Measurements from ENCODE around the gene TXNRD1. TPM values are rescaled to one million over a fixed set of nuclear protein-coding genes. Genes with fewer than 3 reads are reported as not detected.

The TXNRD1 gene
- total RNA-seq, 1 experiment from 2014 or later: 396 TPM

DNA sequence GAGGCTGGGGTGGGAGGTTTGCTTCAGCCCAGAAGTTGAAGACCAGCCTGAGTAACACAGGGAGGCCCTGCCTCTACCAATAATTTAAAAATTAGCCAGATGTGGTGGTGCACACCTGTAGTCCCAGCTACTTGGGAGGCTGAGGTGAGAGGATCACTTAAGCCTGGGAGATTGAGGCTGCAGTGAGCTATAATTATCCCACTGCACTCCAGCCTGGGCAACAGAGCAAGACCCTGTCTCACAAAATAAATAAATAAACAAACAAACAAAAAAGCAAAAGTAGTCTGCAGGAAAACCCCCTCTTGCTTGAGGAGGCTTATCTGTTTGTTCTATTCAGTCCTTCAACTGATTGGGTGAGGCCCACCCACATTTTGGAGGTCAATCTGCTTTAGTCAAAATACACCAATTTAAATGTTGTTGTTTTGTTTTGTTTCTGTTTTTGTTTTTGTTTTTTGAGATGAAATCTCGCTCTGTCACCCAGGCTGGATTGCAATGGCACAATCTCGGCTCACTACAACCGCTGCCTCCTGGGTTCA, 24.9 kb upstream of the TXNRD1 start:
- DNase-seq (ENCODE audit: low read depth): no peak

DNA sequence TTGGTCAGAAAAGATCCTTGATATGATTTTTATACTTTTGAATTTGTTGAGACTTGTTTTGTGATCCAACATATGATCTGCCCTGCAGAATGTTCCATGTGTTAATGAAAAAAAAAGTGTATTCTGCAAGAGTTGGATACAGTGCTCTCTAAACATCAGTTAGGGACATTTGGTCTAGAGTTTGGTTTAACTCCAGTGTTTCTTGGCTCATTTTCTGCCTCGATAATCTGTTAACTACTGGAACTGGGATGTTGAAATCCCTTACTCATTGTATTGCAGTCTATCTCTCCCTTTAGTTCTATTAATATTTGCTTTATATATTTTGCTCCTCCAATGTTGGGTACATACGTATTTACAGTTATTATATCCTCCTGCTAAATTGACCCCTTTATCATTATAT, 18.3 kb upstream of the TXNRD1 start:
- no peak for DNase-seq (ENCODE audit: low read depth)

DNA sequence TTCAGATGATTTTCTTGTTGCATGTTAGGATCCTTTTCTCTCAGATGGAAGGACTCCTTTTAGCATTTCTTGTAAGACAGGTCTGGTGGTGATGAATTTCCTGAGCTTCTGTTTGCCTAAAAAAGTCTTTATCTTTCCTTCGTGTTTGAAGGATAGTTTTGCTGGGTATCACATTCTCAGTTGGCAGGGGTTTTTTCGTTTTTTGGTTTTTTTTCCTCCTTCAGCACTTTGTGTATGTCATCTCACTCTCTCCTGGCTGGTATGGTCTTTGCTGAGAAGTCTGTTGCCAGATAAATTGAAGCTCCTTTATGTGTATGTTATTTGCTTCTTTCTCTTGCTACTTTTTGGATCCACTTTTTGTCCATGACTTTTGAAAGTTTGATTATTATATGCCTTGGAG, 15.6 kb upstream of the TXNRD1 start:
- no peak for DNase-seq (ENCODE audit: low read depth)

DNA sequence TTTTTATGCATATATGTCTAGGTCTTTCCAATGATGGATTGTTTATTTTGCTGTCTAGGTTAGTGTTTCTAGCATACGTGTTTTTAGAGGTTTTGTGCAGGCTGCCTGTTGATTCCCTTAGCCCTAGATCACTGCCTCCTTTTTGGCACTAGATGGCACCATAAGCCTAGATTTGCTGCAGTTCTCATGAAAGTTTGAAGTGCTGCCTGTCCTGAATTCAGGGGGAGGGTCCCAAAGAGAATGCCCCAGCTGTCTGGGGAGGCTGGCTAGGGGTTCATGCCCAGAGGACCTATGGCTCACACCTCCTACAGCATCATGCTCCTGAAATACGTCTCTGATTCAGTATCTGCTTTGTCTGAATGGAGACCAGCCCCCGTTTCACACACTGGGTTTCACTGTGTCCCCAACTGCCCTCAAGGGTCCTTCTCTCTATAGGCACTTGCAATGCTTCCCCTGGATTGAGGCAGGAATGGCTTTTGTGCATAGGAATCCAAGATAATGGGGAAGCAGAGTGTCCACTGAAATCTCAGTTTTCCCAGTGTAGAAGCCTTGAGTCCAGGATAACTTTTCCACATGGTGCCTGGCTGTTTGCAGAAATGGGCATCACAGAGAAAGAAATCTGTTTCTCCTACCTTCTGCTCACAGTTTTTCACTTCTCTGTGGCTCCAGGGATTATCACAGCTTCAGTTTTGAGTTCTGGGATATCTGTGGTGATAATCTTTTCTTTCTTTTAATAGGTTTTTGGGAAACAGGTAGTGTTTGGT, 14.2 kb upstream of the TXNRD1 start:
- DNase-seq (ENCODE audit: low read depth): peak; percentile 63

DNA sequence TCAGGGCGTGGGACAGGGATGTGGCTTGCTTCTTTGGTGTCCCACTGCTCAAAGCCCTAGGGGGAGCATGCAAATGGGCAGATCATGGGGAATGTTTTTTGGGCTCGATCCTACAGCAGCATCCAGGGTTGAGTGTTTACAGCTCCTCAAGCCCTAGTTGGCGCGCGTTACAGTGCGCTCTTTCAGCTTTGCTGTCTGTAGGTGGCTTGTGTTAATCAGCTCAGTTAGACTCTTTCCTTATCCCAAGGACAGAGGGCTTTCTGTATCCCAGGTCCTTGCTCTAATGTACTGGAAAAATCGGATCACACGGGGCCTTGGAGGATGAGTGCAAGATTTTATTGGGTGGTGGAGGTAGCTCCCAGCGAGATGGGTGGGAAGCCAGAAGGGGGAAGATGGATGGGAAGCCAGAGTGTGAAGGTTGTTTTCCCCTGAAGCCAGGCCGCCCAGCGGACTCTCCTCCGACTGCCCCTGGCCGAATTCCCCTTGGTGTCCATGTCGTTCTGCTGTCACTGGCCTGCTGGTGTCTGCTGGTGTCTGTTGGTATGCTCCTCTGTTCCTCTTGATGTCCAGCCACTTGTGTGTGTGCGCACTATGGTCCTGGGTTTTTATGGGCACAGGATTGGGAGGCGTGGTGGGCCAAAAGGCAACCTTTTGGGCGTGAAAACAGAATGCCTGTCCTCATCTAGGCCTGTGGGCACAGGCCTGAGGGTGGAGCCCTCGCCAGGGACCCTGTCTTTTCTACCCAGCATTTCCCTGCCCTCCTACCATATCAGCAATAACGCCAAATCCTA, 10.7 kb upstream of the TXNRD1 start:
- DNase-seq (ENCODE audit: low read depth): no peak

DNA sequence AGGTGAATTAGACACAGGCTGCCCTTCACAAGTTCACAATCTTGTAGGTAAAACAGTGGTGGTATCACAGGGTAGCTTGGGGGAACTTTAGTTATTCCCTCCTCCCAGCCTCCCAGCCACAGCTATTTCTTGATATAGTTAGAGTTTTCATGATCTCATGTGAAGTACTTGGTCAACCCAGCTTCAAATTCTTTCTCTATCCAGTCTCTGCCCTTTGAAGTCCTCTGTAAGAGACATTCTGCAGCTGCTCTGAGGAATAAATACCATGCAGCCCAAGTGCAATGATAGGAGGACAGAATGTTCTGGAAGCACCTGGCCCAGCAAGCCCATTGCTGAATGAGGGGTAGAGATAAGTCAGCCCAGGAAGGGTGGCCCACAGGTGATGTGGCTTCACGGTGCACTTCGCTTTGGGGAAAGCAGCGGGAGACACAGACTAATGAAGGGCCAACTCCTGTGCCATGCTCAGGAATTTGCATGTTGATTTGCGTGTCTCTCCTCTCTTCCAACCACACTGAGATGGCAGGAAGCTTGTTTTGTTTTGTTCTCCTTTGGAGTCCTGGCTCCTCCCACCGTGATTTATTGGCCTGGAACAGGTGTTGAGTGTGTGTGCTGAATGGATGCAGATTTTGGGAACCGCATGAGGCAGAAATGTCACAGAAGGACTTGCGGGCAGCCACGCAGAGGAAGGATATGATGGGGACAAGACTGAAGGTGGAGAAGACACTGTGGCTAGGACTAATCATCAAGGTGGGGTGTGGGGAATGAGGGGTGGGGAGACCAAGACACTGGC, 8.0 kb upstream of the TXNRD1 start:
- no peak for DNase-seq (ENCODE audit: low read depth)

DNA sequence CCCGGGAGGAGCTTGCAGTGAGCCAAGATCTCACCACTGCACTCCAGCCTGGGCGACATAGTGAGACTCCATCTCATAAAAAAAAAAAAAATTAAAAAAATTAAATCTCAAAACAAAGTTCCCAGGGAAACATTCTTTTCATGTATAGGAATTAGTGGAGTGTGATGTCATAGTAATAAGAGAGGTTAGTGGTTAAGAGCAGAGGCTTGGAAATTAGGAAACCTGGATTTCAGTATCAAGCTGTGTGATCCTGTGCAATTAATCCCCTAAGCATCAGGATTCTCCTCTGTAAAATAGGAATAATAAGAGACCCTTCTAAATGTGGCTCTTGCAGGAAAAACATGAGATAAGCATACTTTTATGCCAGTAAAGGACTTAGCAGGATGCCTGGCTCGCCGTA, 3.1 kb upstream of the TXNRD1 start:
- DNase-seq (ENCODE audit: low read depth): no peak

DNA sequence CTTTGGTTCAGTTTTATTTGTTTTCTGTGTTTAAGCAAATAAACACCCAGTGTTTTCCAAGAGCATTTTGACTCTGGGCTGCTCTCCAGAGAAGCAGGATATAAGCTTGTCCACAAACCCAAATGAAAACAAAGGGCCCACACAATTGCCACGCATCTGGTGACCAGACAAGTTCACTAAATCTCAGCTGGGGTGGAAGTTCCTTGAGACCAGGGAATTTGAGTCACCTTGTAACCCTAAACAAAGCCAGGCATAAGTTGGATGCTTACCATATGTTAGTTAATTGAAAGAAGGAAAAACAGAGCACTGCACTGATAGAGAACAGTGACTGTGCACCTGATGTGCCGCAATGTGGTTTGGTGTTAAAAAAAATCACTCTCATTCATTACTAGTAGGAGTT, 1.6 kb upstream of the TXNRD1 start:
- peak; percentile 44 for DNase-seq (ENCODE audit: low read depth)

DNA sequence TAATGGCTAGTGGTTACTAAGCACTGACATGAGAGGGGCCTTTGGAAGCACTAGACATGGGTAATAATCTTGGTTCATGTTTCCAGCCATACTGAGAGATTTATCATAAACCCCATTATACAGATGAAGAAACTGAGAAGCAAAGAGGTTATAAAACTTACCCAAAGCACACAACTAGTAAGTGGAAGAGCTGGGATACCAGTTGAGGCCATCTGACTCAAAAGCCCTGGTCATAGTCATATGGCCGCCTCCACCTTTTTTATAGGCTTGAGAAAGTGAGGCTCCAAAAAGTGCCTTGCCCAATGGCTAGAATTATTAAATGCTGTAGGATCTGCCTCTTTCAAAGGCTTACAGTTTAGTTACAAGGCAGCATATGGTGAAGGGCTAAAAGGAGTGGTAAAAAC, 944 bp downstream of the TXNRD1 start:
- no peak for DNase-seq (ENCODE audit: low read depth)

DNA sequence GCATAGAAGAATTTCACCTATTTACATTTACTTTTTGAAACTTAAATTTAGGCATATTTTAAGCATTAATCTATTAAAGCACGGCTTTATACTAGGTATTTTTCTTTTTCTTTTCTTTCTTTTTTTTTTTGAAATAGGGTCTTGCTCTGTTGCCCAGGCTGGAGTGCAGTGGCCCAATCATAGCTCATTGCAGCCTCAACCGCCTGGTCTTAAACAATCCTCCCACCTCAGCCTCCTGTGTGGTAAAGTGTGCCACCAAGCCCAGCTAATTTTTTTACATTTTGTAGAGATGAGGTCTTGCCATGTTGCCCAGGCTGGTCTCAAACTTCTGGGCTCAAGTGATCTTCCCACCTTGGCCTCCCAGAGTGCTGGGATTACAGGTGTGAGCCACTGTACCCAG, 2.9 kb downstream of the TXNRD1 start:
- DNase-seq (ENCODE audit: low read depth): peak; percentile 17

DNA sequence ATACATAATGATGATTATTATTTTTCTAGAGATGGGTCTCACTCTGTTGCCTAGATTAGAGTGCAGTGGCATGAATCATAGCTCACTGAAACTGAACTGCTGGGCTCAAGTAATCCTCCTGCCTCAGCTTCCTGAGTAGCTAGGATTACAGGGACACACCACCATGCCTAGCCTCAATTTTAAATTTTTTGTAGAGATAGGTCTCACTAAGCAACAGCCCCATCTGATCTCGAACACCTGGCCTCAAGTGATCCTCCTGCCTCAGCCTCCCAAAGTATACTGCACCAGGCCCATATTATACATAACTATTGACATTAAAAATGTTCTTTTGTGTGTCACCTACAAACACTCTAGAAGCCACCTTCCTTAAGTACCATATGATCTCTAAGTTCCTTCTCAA, 3.4 kb downstream of the TXNRD1 start:
- peak; percentile 73 for DNase-seq (ENCODE audit: low read depth)

DNA sequence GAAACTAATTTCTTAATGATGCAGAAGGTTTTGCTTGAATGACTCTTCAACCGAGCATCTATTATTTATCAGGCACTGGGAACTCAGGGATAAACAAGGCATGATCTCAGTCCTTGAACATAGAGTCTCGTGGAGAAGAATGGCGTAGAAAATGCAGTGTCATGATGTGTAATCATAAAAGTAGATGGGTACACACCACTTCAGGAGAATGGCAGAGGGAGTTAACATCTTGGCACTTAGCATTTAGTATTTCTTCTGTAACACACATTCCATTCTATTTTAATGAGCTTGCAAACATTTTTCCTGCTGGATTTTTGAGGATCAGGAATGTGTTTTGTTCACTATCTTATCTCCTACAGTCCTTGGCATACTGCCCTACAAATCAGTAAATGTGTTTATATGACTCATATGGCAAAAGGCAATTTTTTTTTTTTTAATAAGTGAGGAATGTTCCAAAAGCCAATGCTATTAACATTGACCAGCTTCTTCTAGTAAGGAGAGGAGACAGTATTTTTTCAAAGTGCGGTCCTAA, 3.8 kb downstream of the TXNRD1 start:
- peak; percentile 93 for DNase-seq (ENCODE audit: low read depth)

DNA sequence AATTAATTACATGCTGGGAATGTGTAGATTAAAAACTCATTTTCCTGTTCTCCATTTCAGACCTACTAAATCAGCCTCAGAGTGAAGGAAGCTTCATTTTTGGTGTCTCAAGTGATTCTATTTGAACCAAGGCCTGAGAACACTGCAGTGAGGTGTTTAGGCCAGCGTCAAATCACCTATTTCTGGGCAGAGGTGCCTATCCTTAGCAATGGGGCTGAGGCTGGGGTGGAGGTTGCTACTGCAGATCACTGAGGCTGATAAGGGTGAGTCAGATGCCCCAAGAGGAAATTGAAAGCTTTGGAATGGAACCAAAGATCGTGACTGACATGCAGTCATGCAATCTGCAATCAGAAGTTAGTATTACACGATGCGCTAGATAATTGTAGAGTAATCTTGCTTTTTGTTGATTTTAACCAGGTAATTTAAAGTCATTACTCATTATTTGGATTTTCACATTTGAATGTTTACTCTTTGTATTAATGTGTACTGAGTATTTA, 4.4 kb downstream of the TXNRD1 start:
- DNase-seq (ENCODE audit: low read depth): peak; percentile 92

DNA sequence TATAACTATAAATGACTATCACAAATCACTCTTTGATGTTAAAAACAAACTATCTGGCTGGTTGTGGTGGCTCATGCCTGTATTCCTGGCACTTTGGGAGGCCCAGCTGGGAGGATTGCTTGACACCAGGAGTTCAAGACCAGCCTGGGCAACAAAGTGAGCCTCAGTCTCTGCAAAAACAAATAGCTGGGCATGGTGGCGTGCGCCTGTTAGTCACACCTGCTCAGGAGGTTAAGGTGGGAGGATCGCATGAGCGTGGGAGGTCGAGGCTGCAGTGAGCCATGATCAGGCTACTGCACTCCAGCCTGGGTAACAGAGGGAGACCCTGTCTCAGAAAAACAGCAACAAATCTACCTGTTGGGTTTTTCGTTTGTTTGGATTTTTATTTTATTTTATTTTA, 5.4 kb downstream of the TXNRD1 start:
- DNase-seq (ENCODE audit: low read depth): no peak

DNA sequence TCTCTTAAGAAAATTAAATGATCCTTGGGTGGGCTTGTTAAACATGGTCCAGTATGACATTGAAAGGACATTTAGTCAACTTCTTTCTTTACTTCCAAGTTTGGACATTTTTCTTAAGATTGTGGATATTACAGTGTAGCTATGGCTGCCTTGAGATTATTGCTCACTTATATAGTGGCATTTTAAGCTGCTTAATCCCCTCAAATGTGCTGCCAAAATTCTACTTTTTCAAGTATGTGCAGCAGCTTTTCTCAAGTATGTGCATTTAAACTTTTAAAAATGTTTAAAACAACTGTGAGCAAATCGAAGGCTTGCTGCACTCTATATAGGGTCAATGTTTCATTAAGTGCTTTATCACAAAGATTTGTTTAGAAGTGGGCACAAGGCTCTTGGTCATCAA, 7.4 kb downstream of the TXNRD1 start:
- no peak for DNase-seq (ENCODE audit: low read depth)

DNA sequence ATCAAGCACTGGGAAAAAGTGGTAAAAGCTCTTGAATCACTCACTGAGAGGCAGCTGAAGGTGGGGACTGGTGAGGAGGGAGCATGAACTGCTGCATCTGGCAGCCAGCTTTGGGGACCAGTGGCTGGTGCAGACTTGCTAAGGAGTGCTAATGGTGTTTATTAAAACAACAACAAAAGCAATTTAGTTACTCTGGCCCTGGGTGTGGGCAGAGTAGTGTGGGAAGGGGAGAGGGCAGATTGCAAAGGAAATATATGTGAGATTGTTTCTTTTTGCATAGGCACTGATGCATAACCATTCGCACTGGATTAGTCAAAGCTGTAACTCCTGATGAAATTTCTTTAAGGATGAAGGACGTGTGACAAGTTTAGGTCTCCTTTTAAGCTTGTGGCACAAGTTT, 8.1 kb downstream of the TXNRD1 start:
- no peak for DNase-seq (ENCODE audit: low read depth)

DNA sequence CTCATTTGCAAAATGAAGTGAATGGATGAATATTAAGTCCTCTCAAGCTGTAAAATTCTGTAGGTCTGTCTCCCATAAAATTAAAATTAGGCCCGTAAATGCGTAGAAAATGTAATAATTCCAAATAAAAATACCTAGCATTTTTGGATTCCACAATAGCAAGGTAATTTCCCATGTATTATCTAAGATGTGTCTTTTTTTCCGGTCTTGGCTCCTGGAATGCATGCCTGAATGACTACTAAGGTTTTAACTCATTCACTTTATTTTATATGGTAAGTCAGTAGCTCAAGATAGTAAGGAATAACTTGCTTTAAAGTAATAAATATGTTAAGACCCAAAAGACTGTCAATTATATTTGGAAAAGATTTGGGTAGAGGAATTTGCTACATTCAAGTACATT, 11.1 kb downstream of the TXNRD1 start:
- no peak for DNase-seq (ENCODE audit: low read depth)

DNA sequence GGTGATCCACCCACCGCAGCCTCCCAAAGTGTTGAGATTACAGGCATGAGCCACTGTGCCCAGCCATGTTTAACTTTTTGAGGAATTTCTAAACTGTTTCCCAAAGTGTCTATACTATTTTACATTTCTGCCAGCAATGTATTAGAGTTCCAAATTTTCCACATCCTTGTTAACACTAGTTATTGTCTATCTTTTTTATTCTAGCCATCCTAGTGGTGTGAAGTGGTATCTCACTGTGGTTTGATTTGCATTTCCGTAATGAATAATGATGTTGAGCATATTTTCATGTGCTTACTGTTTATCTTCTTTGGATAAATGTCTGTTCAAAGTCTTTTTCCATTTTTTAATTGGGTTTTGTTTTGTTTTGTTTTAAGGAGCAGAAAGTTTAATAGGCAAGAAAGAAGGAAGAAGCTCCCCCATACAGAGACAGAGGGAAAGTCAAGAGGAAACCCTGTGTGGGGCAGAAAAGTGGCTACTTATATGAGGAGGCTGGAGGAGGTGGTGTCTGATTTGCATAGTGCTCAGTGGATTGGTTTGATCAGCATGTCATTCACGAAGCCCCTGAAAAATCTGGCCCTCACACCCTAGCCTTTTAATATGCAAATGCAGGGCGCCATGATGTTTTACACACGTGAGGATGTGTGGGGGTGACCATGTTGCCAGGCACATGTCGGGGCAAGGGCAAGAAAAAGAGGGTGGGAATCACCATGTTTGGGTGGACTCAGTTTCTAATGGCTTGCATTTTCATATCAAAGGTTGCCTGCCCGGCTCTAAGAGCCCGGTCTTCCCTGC, 14.9 kb downstream of the TXNRD1 start:
- no peak for DNase-seq (ENCODE audit: low read depth)

DNA sequence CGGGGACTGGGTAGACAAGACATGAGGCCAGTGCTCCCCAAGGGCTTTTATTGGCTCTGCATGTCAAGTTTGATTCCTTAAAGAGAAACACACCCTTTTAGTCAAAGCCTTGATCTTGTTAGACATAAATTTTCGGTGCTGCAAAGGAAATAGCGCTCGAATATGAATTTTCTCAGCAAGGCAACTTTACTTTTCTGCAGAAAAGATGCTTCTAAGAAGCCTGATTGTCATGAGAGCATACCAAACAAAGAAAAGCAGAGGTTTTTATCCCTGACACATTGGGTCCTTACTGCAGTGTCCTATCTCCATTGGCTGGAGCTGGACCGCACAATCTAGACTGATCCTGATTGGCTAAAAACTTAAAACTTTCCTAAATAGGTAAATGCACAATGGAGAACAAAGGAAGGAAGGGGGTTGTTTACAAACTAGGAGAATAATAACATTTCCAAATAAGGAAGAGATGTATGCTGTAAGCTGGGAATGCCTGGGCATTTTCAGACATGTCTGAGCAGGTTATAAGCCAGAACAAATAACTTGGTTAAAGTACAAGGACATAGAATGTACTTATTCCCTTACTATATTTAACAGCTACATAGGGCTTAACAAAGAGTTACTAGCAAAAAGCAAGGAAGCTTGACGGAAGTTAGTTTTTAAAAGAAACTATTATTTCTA, 17.2 kb downstream of the TXNRD1 start:
- no peak for DNase-seq (ENCODE audit: low read depth)

DNA sequence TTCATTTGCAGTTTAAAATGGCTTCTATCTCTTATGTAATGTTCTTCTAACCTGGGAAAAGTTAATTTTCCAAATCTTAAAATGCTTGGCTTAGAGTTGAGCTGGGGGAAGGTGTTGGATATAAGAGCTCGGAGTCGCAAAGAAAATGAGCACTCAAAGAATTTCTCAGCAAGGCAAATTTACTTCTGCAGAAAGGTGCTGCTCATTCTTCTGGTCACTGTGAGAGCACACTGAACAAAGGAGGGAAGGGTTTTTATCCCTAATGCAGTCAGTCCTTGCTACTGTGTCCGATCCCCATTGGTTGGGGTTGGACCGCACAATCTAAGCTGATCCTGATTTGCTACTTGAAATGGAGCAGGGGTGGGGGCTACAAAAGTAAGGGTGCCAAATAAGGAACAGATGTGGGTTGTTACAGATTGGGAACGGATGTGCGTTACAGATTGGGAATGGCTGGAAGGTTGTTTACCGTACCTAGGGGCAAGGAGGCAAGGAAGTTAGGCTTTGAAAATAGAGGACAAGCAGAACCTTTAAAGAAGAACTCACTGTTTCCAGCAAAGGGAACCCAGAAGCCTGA, 19.4 kb downstream of the TXNRD1 start:
- no peak for DNase-seq (ENCODE audit: low read depth)
